Activated naive CD8-positive, alpha-beta T cell treated with anti-CD3 and anti-CD28 coated beads, Interleukin-2, amount 10 ng/mL, durations not matched to agents 7 days and 5 days (primary cell): ENCODE data around the gene KIAA1549. TPM values are rescaled to one million over a fixed set of nuclear protein-coding genes. Genes with fewer than 3 reads are reported as not detected.

ENCODE experiments used
- ATAC-seq: fragments of 150-1000 bp; cut with Tn5 transposase; one replicate; pipeline ENCODE4 v1.10.0; 2021; ENCODE audit warnings: low read depth, moderate library complexity
- POLR2A ChIA-PET: fragments of 350-600 bp; sonication (Branson Sonifier 250); formaldehyde crosslinking; loops from one replicate; lab custom pipeline; 2021; ENCODE audit warnings: antibody characterized with exemption; lab: Charles Lee
- DNase-seq: peaks from one replicate; pipeline ENCODE4 v3.0.0; 2021
- H3K27ac Mint-ChIP-seq: one replicate; pipeline ENCODE4 v1.8.0; 2022; ENCODE audit warnings: mild to moderate bottlenecking, mixed read lengths
- H3K27me3 Mint-ChIP-seq: one replicate; pipeline ENCODE4 v1.8.0; 2022; ENCODE audit warnings: mild to moderate bottlenecking, moderate library complexity, mixed read lengths
- H3K36me3 Mint-ChIP-seq: one replicate; pipeline ENCODE4 v1.8.0; 2021; ENCODE audit warnings: mild to moderate bottlenecking, mixed read lengths
- H3K4me1 Mint-ChIP-seq: one replicate; pipeline ENCODE4 v1.8.0; 2021; ENCODE audit warnings: mixed read lengths
- H3K4me3 Mint-ChIP-seq: one replicate; pipeline ENCODE4 v1.8.0; 2022; ENCODE audit warnings: mild to moderate bottlenecking, moderate library complexity, mixed read lengths
- H3K9me3 Mint-ChIP-seq: one replicate; pipeline ENCODE4 v1.8.0; 2021; ENCODE audit warnings: mixed read lengths
- total RNA-seq, 2 experiments: library from RNA; stranded (reverse); gene quantifications; one replicate each; pipeline ENCODE4 v1.2.3, GENCODE V29; 2021

Gene KIAA1549
- total RNA-seq, 2 experiments from 2014 or later, result 1.1 TPM

DNA sequence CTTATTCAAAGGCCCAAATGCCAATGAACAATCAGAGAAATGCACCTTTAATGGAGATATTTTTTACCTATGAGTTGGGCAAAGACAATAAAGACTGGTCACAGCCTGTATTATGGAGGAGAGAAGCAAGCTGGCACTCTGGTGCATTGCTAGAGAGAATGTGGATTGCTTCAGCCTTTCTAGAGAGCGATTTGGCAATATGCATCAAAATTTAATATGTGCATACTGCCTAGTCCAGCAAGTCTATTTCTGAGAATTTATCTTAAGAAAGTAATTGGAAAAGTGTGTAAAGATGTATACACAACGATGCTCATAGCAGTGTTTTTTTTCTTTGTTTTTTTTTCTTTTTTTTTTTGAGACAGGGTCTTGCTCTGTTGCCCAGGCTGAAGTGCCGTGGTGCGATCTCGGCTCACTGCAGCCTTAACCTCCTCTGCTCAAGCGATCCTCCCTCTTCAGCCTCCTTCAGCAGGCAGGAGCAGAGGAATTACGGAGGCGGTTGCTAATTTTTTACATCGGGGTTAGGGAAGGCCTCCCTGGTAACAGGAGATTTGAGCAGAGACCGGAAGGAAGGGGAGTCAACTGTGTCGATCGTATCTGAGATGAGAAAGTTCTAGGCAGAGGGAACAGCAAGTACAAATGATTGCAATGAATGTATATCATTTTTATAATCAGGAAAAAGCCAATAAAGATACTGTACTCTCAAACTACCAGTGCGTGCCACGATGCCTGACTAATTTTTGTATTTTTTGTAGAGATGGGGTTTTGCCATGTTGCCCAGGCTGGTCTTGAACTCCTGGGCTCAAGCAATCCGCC, 16.4 kb downstream of the KIAA1549 start:
- Mint-ChIP-seq H3K9me3 (no peaks in the 10 kb centered on the region), H3K4me3 (no peak overlapping the region), H3K27ac (no peak overlapping the region), H3K4me1 (peaks cover 2% of the 10 kb centered on the region), H3K27me3 (peaks cover 13% of the 10 kb centered on the region), H3K36me3 (no peaks in the 10 kb centered on the region)
- no peak for ATAC-seq
- POLR2A ChIA-PET, result no interaction called here
- DNase-seq, result no peak

- H3K36me3 Mint-ChIP-seq, result no peaks in the 10 kb centered on the region
- POLR2A ChIA-PET, result no interaction called here
- H3K9me3 Mint-ChIP-seq, result no peaks in the 10 kb centered on the region
- H3K4me3 Mint-ChIP-seq, result no peak overlapping the region
- peaks cover 11% of the 10 kb centered on the region for H3K27me3 Mint-ChIP-seq
- ATAC-seq (no peak), DNase-seq (no peak)
- peaks cover 2% of the 10 kb centered on the region for H3K4me1 Mint-ChIP-seq
- no peak overlapping the region for H3K27ac Mint-ChIP-seq
Observed at GRCh38 chr7:138963675-138964074, 17.5 kb downstream of the KIAA1549 start.

- Mint-ChIP-seq H3K27ac (no peak overlapping the region), H3K9me3 (no peaks in the 10 kb centered on the region), H3K27me3 (peaks cover 11% of the 10 kb centered on the region)
Observed at GRCh38 chr7:138962561-138963270, 18.5 kb downstream of the KIAA1549 start.

DNA sequence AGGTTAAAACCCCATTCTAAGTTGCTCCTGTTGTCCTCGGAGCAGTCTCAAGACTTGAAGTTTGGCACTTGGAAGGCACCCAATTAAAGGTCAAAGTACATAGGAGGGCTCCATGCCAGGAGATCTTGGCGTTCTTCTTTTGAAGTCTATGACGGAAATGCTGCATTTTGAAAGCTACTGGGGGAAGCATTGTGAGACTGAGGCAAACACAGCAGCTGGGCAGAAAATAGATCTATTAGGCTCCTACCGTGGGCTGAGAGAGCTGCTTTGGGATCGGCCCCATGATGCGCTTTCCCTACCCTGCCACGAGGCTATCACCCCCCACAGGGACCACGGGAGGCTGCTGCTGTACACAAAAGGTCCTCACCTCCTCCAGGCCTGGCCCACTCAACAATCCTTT, 20.0 kb downstream of the KIAA1549 start:
- H3K27ac Mint-ChIP-seq, result no peak overlapping the region
- no peak overlapping the region for H3K4me3 Mint-ChIP-seq
- peaks cover 2% of the 10 kb centered on the region for H3K4me1 Mint-ChIP-seq
- POLR2A ChIA-PET, result no interaction called here
- H3K9me3 Mint-ChIP-seq, result no peaks in the 10 kb centered on the region
- H3K27me3 Mint-ChIP-seq, result peaks cover 11% of the 10 kb centered on the region
- no peaks in the 10 kb centered on the region for H3K36me3 Mint-ChIP-seq
- DNase-seq, result no peak
- ATAC-seq, result no peak

More at GRCh38 chr7:138962561-138963270, 18.5 kb downstream of the KIAA1549 start:
- POLR2A ChIA-PET, result no interaction called here
- no peaks in the 10 kb centered on the region for H3K36me3 Mint-ChIP-seq
- no peak for DNase-seq
- no peak overlapping the region for H3K4me3 Mint-ChIP-seq
- peaks cover 2% of the 10 kb centered on the region for H3K4me1 Mint-ChIP-seq
- ATAC-seq, result no peak

GRCh38 chr7:138958391-138958956, 22.7 kb downstream of the KIAA1549 start:
- H3K36me3 Mint-ChIP-seq, result no peaks in the 10 kb centered on the region
- DNase-seq (no peak), ATAC-seq (no peak)
- POLR2A ChIA-PET, result no interaction called here
- peaks cover 9% of the 10 kb centered on the region for H3K27me3 Mint-ChIP-seq
- H3K27ac Mint-ChIP-seq, result no peak overlapping the region
- H3K4me1 Mint-ChIP-seq, result no peaks in the 10 kb centered on the region
- H3K9me3 Mint-ChIP-seq, result no peaks in the 10 kb centered on the region
- H3K4me3 Mint-ChIP-seq, result no peak overlapping the region

DNA sequence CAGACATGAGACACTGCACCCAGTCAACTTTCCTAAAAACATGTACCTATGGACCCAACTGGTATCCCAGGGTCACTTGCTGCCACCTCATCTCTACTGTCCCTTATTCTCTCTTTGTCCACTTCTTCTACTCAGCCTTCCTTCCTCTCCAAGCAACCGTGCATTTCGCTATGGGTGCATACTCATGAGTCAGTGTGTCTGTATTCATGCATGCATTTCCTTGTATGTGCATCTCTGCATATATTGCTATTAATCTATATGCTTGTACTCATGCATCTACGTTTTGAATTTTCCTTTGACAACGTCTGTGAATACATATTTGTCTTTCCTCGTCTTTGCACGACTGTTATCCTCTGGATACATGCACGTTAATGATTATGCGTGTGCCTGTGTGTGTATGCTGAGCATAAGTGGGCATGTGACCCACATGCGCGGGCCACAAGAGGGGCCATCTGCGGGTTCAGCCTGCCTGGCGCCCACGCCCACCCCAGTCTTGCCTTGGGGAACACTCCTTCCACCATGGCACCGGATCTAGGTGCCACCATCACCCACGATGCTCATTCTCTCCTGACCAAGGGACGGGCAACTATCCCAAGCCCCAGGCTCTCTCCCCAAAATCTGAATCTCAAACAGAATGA, 23.3 kb downstream of the KIAA1549 start:
- ATAC-seq (no peak), DNase-seq (no peak)
- POLR2A ChIA-PET, result no interaction called here
- Mint-ChIP-seq H3K27me3 (peaks cover 3% of the 10 kb centered on the region), H3K27ac (peak overlapping the region; percentile 35), H3K4me3 (no peak overlapping the region), H3K9me3 (no peaks in the 10 kb centered on the region), H3K36me3 (no peaks in the 10 kb centered on the region), H3K4me1 (no peaks in the 10 kb centered on the region)

DNA sequence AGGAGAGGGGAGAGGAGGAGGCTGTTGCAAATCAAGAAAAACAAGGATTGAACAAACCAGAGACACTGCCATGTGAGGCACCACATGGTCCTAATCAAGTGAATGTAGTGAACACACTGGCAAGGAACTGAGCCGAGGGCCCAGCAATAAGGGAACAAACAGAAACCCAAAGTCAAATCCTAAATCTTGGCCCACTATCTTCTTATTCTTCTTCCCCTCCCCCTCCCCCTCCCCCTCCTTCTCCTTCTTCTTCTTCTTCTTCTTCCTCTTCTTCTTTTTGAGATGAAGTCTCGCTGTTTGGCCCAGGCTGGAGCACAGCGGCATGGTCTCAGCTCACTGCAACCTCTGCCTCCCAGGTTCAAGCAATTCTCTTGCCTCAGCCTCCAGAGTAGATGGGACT, 24.0 kb downstream of the KIAA1549 start:
- Mint-ChIP-seq H3K4me1 (no peaks in the 10 kb centered on the region), H3K9me3 (no peaks in the 10 kb centered on the region), H3K27ac (no peak overlapping the region), H3K27me3 (peaks cover 4% of the 10 kb centered on the region), H3K36me3 (no peaks in the 10 kb centered on the region), H3K4me3 (no peak overlapping the region)
- DNase-seq (no peak), ATAC-seq (no peak)
- POLR2A ChIA-PET, result no interaction called here

GRCh38 chr7:138954545-138955475, 26.4 kb downstream of the KIAA1549 start:
- Mint-ChIP-seq H3K27ac (no peak overlapping the region), H3K4me3 (no peak overlapping the region), H3K9me3 (no peaks in the 10 kb centered on the region), H3K36me3 (no peaks in the 10 kb centered on the region), H3K4me1 (peaks cover 2% of the 10 kb centered on the region), H3K27me3 (peaks cover 12% of the 10 kb centered on the region)
- ATAC-seq, result no peak
- POLR2A ChIA-PET, result no interaction called here
- DNase-seq, result no peak

DNA sequence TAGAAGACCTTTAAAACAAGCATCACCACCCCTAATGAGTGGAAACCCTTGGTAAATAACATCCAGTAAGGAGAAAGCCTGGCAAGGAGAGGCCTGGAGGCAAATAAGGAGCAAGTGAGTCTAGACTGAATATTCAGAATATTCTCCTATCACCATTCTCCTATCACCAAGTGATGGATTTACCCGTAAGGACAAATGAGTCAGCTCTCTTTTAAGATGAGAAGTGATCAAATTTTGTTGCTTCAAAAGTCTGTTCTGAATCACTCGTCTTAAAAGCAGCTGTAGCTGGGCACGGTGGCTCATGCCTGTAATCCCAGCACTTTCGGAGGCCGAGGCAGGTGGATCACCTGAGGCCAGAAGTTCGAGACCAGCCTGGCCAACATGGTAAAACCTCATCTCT, 28.4 kb downstream of the KIAA1549 start:
- ATAC-seq (no peak), DNase-seq (no peak)
- Mint-ChIP-seq H3K36me3 (no peaks in the 10 kb centered on the region), H3K4me1 (peaks cover 5% of the 10 kb centered on the region), H3K27me3 (peaks cover 17% of the 10 kb centered on the region), H3K9me3 (no peaks in the 10 kb centered on the region), H3K27ac (no peak overlapping the region), H3K4me3 (no peak overlapping the region)
- POLR2A ChIA-PET, result no interaction called here

- DNase-seq, result no peak
- Mint-ChIP-seq H3K27me3 (peaks cover 22% of the 10 kb centered on the region), H3K4me3 (no peak overlapping the region), H3K36me3 (no peaks in the 10 kb centered on the region), H3K9me3 (no peaks in the 10 kb centered on the region), H3K27ac (no peak overlapping the region), H3K4me1 (peaks cover 5% of the 10 kb centered on the region)
- POLR2A ChIA-PET, result no interaction called here
- ATAC-seq, result no peak
Observed at GRCh38 chr7:138951953-138952352, 29.2 kb downstream of the KIAA1549 start.

DNA sequence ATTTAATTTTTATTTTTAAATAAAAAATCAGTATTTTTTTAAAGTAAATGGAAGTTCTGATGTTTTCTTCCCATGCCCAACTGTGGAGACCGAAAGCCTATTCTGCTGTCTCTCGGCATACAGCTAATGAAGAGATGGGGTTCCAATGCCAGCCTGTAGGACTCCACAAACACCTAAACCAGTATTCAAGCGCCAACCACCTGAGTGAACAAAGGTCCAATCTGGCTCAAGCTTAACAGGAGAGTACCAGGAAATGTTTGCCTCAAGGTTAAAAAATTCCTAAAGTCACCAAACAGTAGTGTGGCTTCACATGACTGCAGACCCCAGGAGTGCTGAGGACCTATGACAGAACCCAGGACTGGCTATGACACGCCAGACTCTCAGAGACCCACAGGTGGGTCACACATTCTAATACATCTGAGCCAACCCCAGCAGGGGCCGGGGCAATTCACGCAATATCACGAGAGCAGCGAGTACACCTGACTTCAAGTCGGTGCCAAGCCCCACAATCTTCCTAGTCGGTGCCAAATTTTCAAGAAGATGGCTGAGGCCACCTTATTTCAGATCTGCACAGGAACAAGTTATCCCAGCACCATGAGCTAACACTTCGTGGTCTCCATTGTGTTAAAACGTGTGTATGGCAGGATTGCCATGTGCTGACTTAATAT, 31.6 kb downstream of the KIAA1549 start:
- no peaks in the 10 kb centered on the region for H3K36me3 Mint-ChIP-seq

GRCh38 chr7:138948403-138948802, 32.8 kb downstream of the KIAA1549 start:
- POLR2A ChIA-PET, result no interaction called here
- Mint-ChIP-seq H3K27ac (no peak overlapping the region), H3K4me1 (peaks cover 5% of the 10 kb centered on the region), H3K27me3 (peaks cover 27% of the 10 kb centered on the region), H3K9me3 (no peaks in the 10 kb centered on the region), H3K4me3 (no peak overlapping the region), H3K36me3 (no peaks in the 10 kb centered on the region)
- DNase-seq (no peak), ATAC-seq (peak; percentile 26)

More for the DNA sequence above, 31.6 kb downstream of the KIAA1549 start:
- no peak for DNase-seq
- H3K27me3 Mint-ChIP-seq, result peaks cover 27% of the 10 kb centered on the region
- peaks cover 5% of the 10 kb centered on the region for H3K4me1 Mint-ChIP-seq
- H3K4me3 Mint-ChIP-seq, result no peak overlapping the region
- no peaks in the 10 kb centered on the region for H3K9me3 Mint-ChIP-seq
- POLR2A ChIA-PET, result no interaction called here
- no peak for ATAC-seq
- no peak overlapping the region for H3K27ac Mint-ChIP-seq
